Astrocyte (in vitro differentiated cells and primary cell): ENCODE measurements around the gene C17orf50.

Experiments
- CTCF ChIP-seq: IDR thresholded peaks from 2 replicates; pipeline ENCODE4 v1.5.1; 2011; ENCODE audit warnings: low read depth, mild to moderate bottlenecking, inconsistent platforms, low read length, moderate library complexity; ENCODE audit not compliant: insufficient read depth
- EZH2 ChIP-seq: IDR thresholded peaks from 2 replicates; pipeline ENCODE4 v1.6.1; 2012; ENCODE audit warnings: mild to moderate bottlenecking, low read length, inconsistent platforms; ENCODE audit not compliant: insufficient read depth

- no peak for TF ChIP-seq CTCF
- TF ChIP-seq EZH2: no peak
These were observed 11.7 kb upstream of the C17orf50 start for GRCh38 chr17:35748979-35749378.
